Measurements from ENCODE around the gene POLR1A.

The POLR1A gene

GRCh38 chr2:86068136-86068588 lies 37.5 kb downstream of the POLR1A start:
- TF ChIP-seq CTCF (IDR thresholded peaks at IDR 0.05; ENCODE audit: control extremely low read depth, extremely low read depth, low read depth, missing control alignments), result no peak
- ChIA-PET CTCF (interaction anchor here (0.9 to 3.1 kb wide), 7 partner anchors 10 to 389 kb away, joined by 3 to 40 read pairs (median 4); no protein-coding TSS in a partner anchor), POLR2A (no interaction called here)
- DNase-seq (ENCODE audit: extremely low spot score), result peak; percentile 31

- no peak for TF ChIP-seq CTCF (IDR thresholded peaks at IDR 0.05; ENCODE audit: control extremely low read depth, extremely low read depth, low read depth, missing control alignments)
- ChIA-PET CTCF (interaction anchor here (1.1 to 3.1 kb wide), 5 partner anchors 12 to 240 kb away, joined by 3 to 40 read pairs (median 4); no protein-coding TSS in a partner anchor), POLR2A (no interaction called here)
These were observed 38.8 kb downstream of the POLR1A start for GRCh38 chr2:86066915-86067314.

DNA sequence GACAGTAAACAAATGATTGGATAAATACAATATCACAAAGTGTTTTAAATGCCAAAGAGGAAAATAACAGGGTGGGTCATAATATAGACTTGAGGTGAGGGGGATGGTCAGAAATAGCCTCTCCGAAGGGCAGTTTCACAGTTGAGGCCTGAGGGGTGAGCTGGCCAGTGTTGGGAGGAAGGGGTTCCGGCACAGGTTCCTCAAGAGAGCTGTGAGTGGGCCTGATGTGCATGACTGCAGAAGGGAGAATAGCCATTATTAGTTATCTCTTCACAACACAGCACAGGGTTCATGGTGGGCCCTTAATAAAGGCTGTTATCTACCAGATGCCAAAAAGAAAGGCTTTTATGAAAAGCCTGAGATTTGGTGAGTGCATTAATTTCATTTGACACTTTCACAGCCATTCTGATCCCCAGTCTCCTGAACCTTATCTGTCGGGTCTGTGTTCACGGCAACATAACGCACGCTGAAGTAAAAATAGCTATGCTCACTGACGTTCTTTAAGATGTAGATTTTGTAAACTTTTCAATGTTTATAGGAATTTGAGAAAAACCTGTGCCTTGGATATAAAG lies 39.6 kb downstream of the POLR1A start:
- CTCF ChIA-PET, result interaction anchor here (1.1 kb wide), 1 partner anchor 238 kb away, joined by 4 read pairs; no protein-coding TSS in a partner anchor
- DNase-seq (ENCODE audit: extremely low spot score), result no peak
- no peak for TF ChIP-seq CTCF (IDR thresholded peaks at IDR 0.05; ENCODE audit: control extremely low read depth, extremely low read depth, low read depth, missing control alignments)
- POLR2A ChIA-PET, result no interaction called here

More at GRCh38 chr2:86066915-86067314, 38.8 kb downstream of the POLR1A start:
- DNase-seq (ENCODE audit: extremely low spot score), result no peak

- no peak for DNase-seq (ENCODE audit: extremely low spot score)
- TF ChIP-seq CTCF (IDR thresholded peaks at IDR 0.05; ENCODE audit: control extremely low read depth, extremely low read depth, low read depth, missing control alignments), result no peak
- ChIA-PET CTCF (interaction anchor here (0.6 to 1.4 kb wide), 3 partner anchors 14 to 238 kb away, joined by 4 read pairs; no protein-coding TSS in a partner anchor), POLR2A (no interaction called here)
These were observed 40.2 kb downstream of the POLR1A start for GRCh38 chr2:86065512-86065911.

- no peak for DNase-seq (ENCODE audit: extremely low spot score)
- CTCF ChIA-PET, result interaction anchor here (0.9 to 1.5 kb wide), 3 partner anchors 21 to 236 kb away, joined by 3 read pairs; no protein-coding TSS in a partner anchor
- POLR2A ChIA-PET, result no interaction called here
- no peak for TF ChIP-seq CTCF (IDR thresholded peaks at IDR 0.05; ENCODE audit: control extremely low read depth, extremely low read depth, low read depth, missing control alignments)
These were observed 41.7 kb downstream of the POLR1A start for GRCh38 chr2:86064006-86064405.

GRCh38 chr2:86062043-86062442 lies 43.6 kb downstream of the POLR1A start:
- no peak for TF ChIP-seq CTCF (IDR thresholded peaks at IDR 0.05; ENCODE audit: control extremely low read depth, extremely low read depth, low read depth, missing control alignments)
- ChIA-PET CTCF (interaction anchor here (3.9 kb wide), 1 partner anchor 18 kb away, joined by 14 read pairs; no protein-coding TSS in a partner anchor), POLR2A (no interaction called here)
- DNase-seq (ENCODE audit: extremely low spot score), result no peak
